ENCODE measurements around the gene RALGAPA2. TPM values are rescaled to one million over a fixed set of nuclear protein-coding genes. Genes with fewer than 3 reads are reported as not detected.

Gene RALGAPA2
- total RNA-seq, 1 donor from 2014 or later, result 15.2 TPM

DNA sequence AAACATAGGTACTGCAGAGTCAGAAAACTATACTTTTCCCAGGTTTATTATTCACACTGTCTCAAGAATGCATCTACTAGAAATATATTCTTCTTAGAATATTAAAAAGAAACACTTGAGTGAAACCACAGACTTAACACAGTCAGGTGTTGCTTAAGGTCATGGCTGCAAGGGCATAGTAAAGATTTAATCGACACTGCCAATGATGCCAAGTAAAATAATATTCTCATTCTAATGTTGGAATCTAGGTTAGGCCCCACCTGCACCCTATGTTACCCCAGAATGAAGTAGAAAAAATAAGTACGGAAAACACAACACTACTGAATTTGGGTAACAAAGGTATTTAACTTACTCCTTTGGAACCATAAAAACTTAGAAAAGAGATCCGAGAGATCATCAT, 155.0 kb downstream of the RALGAPA2 start:
- no peaks in the 10 kb centered on the region for H3K4me1 Mint-ChIP-seq (ENCODE audit: unreplicated experiment)
- peaks cover 9% of the 10 kb centered on the region for H3K9me3 Mint-ChIP-seq (ENCODE audit: unreplicated experiment)
- H3K36me3 Mint-ChIP-seq (ENCODE audit: unreplicated experiment), result peaks cover 15% of the 10 kb centered on the region
- no peak overlapping the region for H3K4me3 Mint-ChIP-seq (ENCODE audit: unreplicated experiment)
- no peaks in the 10 kb centered on the region for H3K27me3 Mint-ChIP-seq (ENCODE audit: unreplicated experiment)
- DNase-seq (ENCODE audit: extremely low spot score, unreplicated experiment), result no peak
- TF ChIP-seq CTCF (IDR thresholded peaks at IDR 0.05), result no peak
- no peak overlapping the region for H3K27ac Mint-ChIP-seq (ENCODE audit: unreplicated experiment)

DNA sequence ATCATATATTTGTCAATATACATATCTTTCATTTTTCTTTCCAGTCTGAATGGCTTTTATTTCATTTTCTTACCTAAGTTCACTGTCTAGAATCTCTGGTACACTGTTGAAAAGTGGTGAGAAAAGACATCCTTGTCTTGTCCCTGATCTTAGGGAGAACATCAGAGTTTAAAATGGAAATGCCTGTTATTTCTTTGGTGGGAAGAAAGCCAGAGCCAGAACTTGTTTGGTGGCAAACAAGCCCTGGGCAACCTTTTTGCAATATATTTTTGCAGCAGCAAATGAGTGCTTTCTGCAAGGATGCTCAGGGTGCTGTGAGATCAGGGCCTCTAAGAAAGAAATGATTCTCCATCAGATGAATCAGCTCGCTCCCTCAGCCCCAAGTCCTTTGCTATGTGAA, 156.6 kb downstream of the RALGAPA2 start:
- Mint-ChIP-seq H3K36me3 (ENCODE audit: unreplicated experiment) (peaks cover 15% of the 10 kb centered on the region), H3K27ac (ENCODE audit: unreplicated experiment) (no peak overlapping the region), H3K27me3 (ENCODE audit: unreplicated experiment) (no peaks in the 10 kb centered on the region), H3K4me3 (ENCODE audit: unreplicated experiment) (no peak overlapping the region), H3K9me3 (ENCODE audit: unreplicated experiment) (peaks cover 9% of the 10 kb centered on the region), H3K4me1 (ENCODE audit: unreplicated experiment) (no peaks in the 10 kb centered on the region)
- TF ChIP-seq CTCF (IDR thresholded peaks at IDR 0.05), result no peak
- no peak for DNase-seq (ENCODE audit: extremely low spot score, unreplicated experiment)

GRCh38 chr20:20554951-20555350, 157.5 kb downstream of the RALGAPA2 start:
- Mint-ChIP-seq H3K36me3 (ENCODE audit: unreplicated experiment) (peaks cover 15% of the 10 kb centered on the region), H3K9me3 (ENCODE audit: unreplicated experiment) (peaks cover 9% of the 10 kb centered on the region), H3K27me3 (ENCODE audit: unreplicated experiment) (no peaks in the 10 kb centered on the region), H3K4me1 (ENCODE audit: unreplicated experiment) (no peaks in the 10 kb centered on the region), H3K4me3 (ENCODE audit: unreplicated experiment) (no peak overlapping the region), H3K27ac (ENCODE audit: unreplicated experiment) (no peak overlapping the region)
- TF ChIP-seq CTCF (IDR thresholded peaks at IDR 0.05), result no peak
- no peak for DNase-seq (ENCODE audit: extremely low spot score, unreplicated experiment)

GRCh38 chr20:20553541-20553940, 158.9 kb downstream of the RALGAPA2 start:
- no peak for DNase-seq (ENCODE audit: extremely low spot score, unreplicated experiment)
- H3K9me3 Mint-ChIP-seq (ENCODE audit: unreplicated experiment), result peaks cover 9% of the 10 kb centered on the region
- no peak overlapping the region for H3K4me3 Mint-ChIP-seq (ENCODE audit: unreplicated experiment)
- TF ChIP-seq CTCF (IDR thresholded peaks at IDR 0.05), result no peak
- no peak overlapping the region for H3K27ac Mint-ChIP-seq (ENCODE audit: unreplicated experiment)
- peaks cover 15% of the 10 kb centered on the region for H3K36me3 Mint-ChIP-seq (ENCODE audit: unreplicated experiment)
- peaks cover 3% of the 10 kb centered on the region for H3K4me1 Mint-ChIP-seq (ENCODE audit: unreplicated experiment)
- no peaks in the 10 kb centered on the region for H3K27me3 Mint-ChIP-seq (ENCODE audit: unreplicated experiment)

DNA sequence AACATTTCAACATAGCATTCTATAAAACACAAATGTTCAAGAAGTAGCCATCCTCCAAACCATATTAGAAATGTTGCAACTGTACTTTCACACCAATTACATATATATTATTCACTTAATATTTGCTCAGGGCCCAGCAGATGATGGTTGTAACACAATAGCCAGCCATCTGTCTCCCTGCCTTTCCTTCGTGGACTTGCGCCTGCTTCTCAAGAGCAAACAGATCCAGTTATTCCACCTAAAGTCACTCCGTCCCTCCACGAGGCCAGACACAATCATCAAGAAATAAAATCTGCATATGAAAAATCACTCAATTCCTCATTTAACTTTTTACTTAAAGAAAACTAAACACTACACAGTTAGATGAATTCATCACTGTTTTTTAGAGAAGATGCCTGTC, 160.4 kb downstream of the RALGAPA2 start:
- no peak overlapping the region for H3K4me3 Mint-ChIP-seq (ENCODE audit: unreplicated experiment)

More for the DNA sequence above, 160.4 kb downstream of the RALGAPA2 start:
- DNase-seq (ENCODE audit: extremely low spot score, unreplicated experiment), result no peak
- Mint-ChIP-seq H3K9me3 (ENCODE audit: unreplicated experiment) (peaks cover 9% of the 10 kb centered on the region), H3K27ac (ENCODE audit: unreplicated experiment) (no peak overlapping the region), H3K36me3 (ENCODE audit: unreplicated experiment) (peaks cover 14% of the 10 kb centered on the region), H3K4me1 (ENCODE audit: unreplicated experiment) (peaks cover 3% of the 10 kb centered on the region), H3K27me3 (ENCODE audit: unreplicated experiment) (no peaks in the 10 kb centered on the region)
- TF ChIP-seq CTCF (IDR thresholded peaks at IDR 0.05), result no peak

All from osteocyte (in vitro differentiated cells).